HG02763 (cell line): Measurements from ENCODE around the gene CSTF1.

Source experiments
- ATAC-seq: cut with Tn5 transposase; IDR thresholded peaks from one replicate; pipeline ENCODE4 v1.9.1; 2021; ENCODE audit warnings: mild to moderate bottlenecking, moderate library complexity; ENCODE audit not compliant: unreplicated experiment

The CSTF1 gene

DNA sequence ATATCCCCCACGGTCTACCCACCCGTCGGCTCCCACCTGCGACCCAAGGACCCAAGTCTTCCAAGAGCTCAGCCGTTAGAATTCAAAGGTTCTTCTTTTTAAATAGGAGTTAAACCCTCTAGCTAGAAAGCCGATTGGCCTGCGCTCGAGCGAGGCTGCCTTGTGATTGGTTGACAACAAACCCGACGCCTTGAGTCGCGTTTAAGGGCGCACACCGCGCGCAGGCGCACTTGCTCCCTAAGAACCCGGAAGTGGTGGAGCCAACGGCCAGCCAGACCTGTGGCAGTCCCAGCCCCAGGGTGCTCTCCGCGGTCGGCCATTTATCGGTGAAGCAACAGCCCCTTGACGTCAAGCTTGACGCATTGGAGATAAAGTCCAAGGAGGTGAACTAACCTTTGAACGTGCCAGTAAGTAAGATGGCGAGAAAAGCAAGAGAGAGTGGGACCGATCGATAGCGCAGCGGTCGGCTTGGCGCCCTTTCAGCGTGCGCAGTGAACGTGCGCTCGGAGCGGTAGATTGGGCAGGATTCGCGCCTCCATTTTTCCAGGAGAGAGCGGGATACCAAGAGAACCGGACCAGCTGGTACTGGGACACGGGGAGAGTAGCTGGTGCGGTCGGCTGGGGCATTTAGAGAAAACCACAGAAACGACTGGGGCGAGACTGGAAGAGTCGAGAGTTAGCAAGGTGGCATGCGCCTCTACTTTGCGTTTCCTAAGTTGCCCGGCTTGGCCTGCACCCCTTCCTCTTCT, at the start of gene CSTF1, which contains the start of gene AURKA:
Gene CSTF1 (plus strand): TSS at position 514 of the 749 bp plus-strand sequence. CDS start 2,908 bp downstream, outside the sequence.
Gene AURKA (minus strand): TSS at position 84 of the 749 bp plus-strand sequence. CDS start 4,018 bp downstream, outside the sequence.
- peak; percentile 93 for ATAC-seq

DNA sequence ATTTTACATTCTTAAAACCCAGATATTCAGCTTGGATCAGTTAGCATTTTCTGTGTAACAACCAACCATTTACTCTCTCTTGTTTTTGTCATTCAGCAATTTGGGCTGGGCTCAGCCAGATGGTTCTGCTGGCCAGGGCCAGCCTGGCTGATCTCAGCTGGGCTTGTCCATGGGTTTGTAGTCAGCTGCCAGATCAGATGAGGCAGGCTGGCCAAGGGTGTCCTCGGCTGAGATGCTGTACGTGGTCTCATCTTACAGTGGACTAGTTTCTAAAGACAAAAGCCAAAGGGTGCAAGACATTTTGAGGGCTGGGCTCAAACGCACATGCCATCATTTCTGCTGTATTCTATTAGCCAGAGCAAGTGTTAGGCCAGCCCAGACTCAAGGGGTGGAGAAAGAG, 49.7 kb upstream of the CSTF1 start:
- ATAC-seq: no peak

DNA sequence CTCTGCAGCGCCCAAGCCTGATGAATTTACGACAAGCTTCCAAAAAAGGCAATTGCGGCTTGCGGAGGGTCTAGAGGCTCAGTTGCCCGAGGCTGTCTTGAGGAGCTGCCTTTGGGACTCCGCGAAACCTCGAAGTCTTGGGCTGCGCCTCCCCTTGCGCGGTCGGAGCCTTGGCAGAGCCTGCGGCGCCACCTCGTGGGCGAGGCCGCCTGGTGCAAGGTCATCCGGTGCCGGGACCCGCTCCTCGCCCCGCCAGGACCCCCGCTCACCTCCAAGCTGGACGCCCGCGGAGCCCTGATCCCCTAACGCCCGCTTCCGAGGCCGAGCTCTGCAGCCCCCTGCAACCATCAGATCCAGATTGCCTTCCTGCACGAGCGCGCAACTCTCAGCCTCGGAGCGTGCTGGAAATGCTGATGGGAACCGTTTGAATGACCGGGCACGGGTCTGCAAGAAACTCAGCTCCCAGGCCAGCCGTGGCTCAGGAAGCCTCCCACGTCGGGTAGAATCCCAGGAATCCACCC, 48.5 kb upstream of the CSTF1 start:
- ATAC-seq: no peak

DNA sequence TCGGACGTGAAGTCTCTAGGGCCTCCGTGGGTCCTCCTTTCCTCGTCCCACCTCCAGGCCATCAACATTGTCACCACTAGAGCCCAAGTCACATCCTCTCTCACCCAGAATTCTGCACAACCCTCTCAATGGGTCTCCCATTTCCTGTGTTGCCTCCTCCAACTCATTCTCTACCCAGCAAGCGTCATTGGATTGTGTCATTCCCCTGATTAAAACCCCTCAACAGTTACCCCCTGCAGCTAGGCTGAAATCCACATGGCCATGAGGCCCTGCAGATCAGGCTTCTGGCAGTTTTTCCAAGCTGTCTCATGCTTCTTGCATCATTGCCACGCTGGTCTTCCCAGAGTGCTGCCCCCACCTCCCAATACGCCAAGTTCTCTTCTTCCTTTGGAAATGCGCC, 46.5 kb upstream of the CSTF1 start:
- no peak for ATAC-seq

DNA sequence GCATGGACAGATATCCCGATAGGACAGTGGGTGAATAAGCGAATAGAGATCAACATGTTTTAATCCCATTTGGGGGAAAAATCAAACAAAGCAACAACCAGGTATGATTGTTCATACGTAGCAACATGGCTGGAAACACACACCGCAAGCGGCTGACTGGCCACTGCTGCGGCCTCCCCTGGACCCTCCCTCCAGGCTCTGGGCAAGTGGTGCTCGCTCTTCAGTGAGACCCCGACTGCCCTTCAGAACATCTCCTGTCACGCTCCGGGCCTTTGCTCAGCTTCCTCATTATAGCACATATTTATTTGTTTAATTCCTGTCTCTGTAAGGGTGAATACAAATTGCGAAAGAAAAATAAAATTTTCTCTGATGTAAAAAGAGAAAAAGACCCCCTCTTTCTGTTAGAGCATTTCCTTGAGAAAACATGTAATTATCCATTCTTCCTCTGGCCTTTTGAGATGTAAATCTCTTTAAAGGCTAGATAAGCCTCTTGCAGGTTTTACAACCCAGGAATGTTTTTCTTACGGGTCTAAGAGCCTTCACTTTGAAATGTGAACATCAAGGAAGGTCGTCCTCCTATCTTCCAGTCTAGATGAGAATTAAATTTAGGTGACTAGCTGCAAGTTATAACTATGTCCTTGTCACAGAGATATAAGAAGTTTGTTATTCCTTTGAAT, 44.7 kb upstream of the CSTF1 start:
- ATAC-seq: no peak

DNA sequence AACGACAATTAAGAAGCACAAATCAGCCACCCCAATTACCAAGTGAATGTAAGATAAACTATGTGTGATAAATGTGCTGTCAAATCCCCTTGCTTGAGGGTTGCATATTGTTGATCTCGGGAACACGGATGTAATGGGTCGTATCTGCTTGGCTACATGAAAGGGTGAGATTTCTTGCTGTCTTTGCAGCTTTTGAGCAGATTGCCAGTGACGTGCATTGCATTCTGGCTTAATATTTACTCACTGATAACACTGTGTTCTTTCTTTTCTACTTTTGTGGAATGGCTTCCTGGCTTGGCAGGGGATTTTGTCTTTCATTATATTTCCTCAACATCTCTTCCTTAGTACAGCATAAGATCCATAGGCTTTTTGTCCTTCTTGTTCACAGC, 44.1 kb upstream of the CSTF1 start:
- no peak for ATAC-seq

DNA sequence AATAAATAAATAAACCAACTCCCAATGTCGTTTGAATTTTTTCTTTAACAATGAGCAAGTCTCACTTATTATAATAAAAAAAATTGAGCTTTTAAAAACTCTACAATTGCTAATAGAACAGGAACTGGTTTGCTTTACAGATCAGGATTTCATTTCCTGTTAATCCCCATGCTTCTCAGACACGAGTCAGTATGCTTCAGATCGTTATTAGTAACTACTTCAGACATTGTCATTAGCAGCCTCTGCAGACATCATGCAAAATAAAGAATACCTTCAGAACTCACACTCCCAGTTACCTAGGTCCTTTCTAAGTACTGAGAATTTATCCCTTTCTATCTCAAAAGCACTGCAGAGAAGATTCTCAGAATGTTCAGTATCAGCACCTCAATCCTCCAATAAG, 43.7 kb upstream of the CSTF1 start:
- no peak for ATAC-seq

DNA sequence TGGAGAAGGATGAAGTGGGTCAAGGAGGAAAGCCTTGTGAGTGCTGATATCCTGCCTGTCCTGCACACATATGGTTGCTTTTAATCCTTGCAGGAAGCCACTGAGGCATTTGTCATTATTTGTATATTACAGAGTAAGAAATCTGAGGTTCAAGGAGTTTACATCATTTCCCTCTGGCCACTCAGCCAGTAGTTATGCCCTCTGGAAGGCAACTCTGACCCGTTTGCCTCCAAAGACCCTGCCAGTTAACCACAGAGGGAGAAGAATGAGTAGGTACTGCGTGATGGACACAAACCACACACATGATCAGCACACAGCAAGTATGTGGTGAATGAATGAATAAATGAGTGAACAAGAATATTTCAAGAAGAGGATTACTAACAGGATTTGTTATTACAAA, 41.6 kb upstream of the CSTF1 start:
- no peak for ATAC-seq

DNA sequence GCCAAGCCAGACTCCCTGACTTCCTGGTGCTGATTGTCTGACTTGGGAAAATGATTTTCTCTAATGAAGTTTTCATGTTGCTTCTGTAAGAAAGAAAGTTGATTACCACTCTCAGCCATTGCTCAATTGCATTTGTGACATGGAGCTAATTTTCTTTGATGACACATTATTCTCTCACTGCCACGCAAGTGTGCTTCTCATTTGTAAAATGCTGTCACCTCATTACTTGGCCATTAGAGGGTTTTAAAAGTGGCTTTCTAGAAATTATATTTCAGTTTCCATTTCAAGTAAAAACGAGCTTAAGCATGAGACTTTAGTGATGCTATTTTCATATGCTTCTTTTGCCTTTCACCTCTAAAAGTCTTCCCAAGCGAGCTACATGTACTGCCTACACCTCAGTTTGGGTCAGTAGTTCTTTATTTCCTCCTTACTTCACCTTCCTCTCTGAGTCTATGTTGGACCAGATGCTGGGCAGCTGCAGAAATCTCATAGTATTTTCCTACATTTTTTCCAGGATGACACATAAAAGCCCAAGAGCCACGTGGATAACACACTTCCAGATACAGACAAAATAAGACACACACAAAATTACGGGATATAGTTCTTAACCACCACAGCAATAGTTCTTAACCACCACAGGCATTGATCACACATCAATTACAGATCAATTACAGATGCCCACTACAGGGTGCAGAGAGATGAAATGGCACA, 39.9 kb upstream of the CSTF1 start:
- ATAC-seq: no peak

DNA sequence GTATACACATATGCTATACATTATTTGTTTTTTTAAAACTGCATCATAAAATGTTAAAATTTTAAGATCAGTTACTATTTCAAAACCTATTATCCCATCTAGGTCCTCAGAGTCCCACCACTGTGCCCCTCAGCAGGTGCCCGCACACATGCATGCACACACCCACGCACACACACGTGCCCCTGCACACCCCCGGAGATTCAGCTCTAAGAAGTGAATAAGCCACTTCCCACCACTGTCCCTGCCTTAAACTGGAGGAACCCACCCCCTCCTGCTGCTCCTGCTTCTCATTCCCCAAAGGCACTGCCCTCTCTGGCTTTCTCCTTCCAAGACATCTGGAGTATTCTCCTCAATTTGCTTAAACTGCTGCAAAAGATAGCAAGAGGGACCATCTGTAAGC, 39.1 kb upstream of the CSTF1 start:
- ATAC-seq: no peak

DNA sequence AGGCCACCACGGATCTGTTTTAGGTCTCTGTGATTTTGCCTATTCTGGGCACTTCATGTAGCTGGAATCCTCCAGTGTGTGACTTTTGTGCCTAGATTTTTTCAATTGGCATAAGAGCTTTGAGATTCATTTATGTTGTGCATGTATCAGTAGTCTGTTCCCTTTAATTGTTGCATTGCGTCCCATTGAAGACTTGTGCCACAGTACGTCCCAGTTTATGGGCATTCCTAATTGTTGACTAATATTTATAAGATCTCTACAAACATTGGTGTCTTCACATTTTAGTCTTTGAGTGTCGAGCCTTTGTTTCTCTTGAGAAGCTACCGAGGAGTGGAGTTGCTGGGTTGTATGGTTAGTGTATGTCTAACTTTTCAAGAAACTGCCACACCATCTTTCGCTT, 34.4 kb upstream of the CSTF1 start:
- ATAC-seq: no peak

DNA sequence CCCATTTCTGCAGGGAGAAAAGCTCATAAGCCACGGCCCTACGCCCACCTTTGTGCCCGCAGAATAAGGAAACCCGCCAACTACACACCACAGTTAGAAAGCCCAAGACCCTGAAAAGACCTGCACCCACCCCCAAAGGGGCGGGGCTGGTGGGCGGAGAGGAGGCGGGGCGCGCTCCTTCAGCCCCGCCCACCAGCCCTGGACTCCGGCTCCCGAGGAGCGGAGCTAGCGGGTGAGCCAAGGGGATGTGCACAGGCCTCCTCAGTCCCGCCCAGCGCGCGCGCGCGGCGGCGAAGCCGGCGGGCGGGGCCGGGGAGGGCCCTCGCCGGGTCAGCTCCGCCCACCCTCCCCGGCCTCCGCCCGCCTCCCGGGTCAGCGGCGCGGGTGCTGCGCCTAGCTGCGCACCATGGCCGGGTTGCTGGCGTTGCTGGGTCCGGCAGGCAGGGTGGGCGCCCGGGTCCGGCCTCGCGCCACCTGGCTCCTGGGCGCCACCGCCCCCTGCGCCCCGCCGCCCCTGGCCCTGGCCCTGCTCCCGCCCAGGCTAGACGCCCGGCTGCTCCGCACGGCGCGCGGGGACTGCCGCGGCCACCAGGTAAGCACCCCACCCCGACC, 33.7 kb upstream of the CSTF1 start, which contains the start of gene FAM210B:
Gene FAM210B (plus strand): TSS at position 375 of the 612 bp plus-strand sequence. CDS start 32 bp downstream, at position 407.
- ATAC-seq: peak; percentile 99

DNA sequence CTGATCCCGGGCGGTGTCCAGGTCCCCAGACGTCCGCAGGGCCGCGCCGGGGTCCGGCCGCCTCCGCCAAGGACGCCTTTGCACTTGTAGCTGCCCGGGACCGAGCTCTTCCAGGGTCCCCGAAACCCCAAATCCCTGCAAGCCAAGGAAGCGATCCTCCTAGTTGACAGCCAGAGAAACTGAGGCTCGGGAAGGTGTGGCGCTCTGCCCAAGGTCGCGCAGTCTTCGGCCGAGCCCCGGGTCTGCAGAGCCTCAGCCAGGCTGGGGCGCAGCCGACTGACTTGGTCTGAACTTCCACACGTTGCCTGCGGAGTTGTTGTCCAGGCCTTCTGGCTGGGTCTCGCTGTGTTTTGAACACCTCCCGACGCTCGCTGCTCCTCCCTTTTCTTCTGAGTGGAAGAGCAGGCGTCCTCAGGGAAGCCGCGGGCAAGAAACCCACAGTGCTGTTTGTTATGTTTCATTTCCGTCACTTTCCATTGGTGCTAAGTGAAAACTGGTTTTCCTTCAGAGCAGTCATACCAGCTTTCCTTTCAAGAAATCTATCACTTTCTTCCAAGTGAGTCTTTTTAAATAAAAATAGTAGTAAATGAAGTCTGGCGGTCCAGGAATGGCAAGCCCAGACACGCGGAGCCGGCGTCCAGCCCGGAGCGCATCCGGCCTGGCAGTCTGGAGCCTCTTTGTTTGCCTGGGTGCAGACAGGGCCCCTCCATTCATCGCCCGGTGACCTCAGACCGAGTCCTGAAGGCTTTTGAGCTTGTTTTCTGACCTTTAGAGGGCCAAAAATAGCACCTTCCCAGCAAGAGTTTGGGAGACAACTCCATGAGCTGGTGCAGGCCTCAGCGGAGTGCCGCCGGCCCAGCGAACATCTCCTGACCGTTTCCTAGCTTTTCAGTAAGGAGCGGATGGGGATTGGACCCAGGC, 33.0 kb upstream of the CSTF1 start:
- ATAC-seq: peak; percentile 11

DNA sequence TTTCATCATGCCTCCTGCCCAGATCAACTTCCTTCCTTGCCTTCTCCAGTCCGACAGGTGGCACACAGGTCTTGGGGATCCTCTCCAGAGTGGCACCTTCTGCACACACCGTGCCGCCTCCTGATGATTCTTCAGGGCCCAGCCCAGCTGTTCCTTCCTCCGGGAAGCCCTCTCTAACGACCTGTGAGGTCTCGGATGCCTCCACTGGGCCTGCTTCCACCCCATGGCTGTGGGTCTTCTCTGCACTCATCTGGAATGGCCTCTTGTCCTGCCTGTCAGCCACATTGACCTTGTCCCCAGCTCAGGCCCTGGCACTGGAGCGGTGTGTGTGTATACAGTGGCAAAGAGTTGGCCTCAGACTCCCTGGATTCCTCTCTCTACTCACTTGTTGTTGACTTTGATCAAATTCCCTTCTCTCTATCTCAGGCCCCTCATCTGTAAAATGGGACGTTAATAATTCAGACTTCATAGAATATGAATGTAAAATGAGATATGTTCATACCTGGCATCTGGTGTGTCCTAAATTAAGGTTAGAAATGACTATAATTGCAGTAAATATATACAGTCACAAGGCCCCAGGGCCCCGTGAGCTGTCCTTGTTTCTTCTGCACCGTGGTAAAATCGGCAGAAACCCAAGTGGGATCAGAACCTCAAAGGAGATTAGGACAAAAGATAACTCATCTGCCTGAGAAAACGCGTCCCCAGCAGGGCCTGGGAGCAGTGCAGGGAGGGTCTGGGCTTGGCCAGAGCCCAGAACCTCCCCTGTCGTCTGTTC, 32.1 kb upstream of the CSTF1 start:
- ATAC-seq: no peak

DNA sequence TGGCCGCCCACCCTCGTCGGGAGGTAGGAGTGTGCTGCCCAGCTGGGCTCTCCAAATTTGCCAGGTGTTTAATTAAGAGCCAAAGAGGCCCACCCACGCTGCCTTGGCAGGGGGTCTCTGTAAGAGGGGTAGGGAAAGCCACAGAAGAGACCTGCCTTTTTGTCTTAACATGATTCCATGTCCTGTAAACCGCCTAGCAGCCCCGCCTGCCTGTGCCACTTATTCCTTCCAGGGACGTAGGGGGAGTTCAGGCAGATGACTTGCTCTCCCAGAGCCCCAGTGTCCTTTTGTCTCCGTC, 31.6 kb upstream of the CSTF1 start:
- ATAC-seq: no peak

DNA sequence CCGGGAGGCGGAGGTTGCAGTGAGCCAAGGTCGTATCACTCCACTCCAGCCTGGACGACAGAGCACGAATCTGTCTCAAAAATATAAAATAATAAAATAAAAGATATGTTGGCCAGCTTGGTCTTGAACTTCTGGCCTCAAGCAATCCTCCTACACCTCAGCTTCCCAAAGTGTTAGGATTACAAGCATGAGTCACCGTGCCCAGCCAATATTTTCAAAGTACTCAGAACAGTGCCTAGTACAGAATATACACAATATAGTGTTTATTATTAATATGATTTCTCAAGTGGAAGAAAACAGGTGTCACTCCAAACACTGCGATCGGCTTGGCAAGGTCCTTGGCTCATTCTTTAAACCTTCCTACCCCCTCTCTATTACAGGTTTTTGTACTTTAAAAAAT, 30.5 kb upstream of the CSTF1 start:
- no peak for ATAC-seq

DNA sequence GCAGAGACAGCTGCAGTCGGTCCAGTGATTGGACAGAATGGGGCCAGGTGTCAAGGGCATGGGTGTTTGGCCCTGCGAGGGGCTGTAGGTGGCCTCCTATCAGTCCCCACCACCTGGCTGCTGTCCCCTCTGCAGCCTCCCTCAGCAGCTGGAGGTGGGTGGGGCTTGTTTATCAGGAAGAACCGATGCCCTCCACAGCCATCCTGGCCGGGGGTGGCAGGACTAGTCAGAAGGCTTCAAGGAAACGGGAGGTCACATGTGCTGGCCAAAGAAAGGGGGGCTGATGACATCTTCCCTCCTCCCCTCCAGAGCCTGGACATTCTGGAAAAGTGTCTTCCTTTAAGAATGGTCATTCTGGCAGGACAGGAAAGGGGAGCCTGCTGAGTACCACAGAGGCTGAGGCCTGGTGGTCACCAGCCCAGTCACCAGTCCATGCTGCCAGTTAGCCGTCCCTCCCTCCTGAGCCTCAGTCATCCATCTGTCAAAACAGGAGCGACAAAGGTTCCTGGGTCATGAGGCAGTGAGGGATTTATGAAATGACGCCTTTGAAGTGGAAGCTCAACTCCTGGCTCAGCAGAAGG, 29.5 kb upstream of the CSTF1 start:
- ATAC-seq: no peak

DNA sequence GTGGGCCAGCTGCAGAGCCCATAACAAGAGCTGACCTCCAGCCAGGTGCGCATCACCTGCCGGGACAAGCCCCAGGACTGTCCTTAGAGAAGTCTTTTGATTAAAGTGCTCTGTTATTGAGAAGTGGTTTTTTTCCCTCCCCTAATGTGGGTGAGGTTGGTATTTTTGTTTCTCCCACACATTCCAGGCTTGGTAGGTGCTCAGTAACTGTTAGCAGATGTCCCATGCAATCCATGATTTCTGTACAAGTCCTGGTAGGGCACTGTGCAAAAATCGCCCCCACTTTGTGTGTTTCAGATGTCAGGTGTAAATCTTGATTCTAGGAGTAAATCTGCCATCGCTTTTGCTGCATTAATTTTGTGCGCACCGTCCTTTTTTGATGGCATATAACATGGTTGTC, 29.0 kb upstream of the CSTF1 start:
- ATAC-seq: no peak
